ENCODE results near the gene SLC41A2.
"Not testable (repeated sequence)": the region's sequence is repeated elsewhere in the genome, so short reads cannot be mapped to it uniquely, and the experiment has no call there.

SLC41A2 gene

GRCh38 chr12:104958001-104958804 lies at the start of gene SLC41A2:
TSS of gene SLC41A2 (minus strand) at chr12:104958290. CDS start at chr12:104928527, 29,763 bp downstream.
- DNase-seq = peak; percentile 32 to 73 (median 61)

GRCh38 chr12:105001476-105001875 lies 43.4 kb upstream of the SLC41A2 start:
- DNase-seq = no peak

- DNase-seq = no peak
Measured at GRCh38 chr12:104999347-104999685, 41.2 kb upstream of the SLC41A2 start.

- no peak for DNase-seq
Measured at GRCh38 chr12:104998423-104999346, 40.6 kb upstream of the SLC41A2 start.

GRCh38 chr12:104997541-104997940 lies 39.5 kb upstream of the SLC41A2 start:
- no peak for DNase-seq

GRCh38 chr12:104994336-104994735 lies 36.2 kb upstream of the SLC41A2 start:
- no peak for DNase-seq

GRCh38 chr12:104991565-104992128 lies 33.6 kb upstream of the SLC41A2 start:
- no peak for DNase-seq

GRCh38 chr12:104990950-104991349 lies 32.9 kb upstream of the SLC41A2 start:
- DNase-seq = no peak

GRCh38 chr12:104986022-104986941 lies 28.2 kb upstream of the SLC41A2 start, which contains the start of gene NOPCHAP1:
TSS of gene NOPCHAP1 (plus strand) at chr12:104986316. CDS start at chr12:104986353, 37 bp downstream.
- peak; percentile 67 to 83 (median 75) for DNase-seq

- DNase-seq = no peak
Measured at GRCh38 chr12:104985206-104985605, 27.1 kb upstream of the SLC41A2 start.

GRCh38 chr12:104977688-104978087 lies 19.6 kb upstream of the SLC41A2 start:
- DNase-seq = not testable (repeated sequence)

GRCh38 chr12:104976703-104977102 lies 18.6 kb upstream of the SLC41A2 start:
- DNase-seq = no peak

- no peak for DNase-seq
Measured at GRCh38 chr12:104975587-104976343, 17.7 kb upstream of the SLC41A2 start.

- DNase-seq = no peak
Measured at GRCh38 chr12:104974626-104975290, 16.7 kb upstream of the SLC41A2 start.

- DNase-seq = no peak
Measured at GRCh38 chr12:104973250-104973649, 15.2 kb upstream of the SLC41A2 start.

GRCh38 chr12:104971306-104971705 lies 13.2 kb upstream of the SLC41A2 start:
- no peak for DNase-seq

GRCh38 chr12:104969343-104969742 lies 11.3 kb upstream of the SLC41A2 start:
- no peak for DNase-seq

- no peak for DNase-seq
Measured at GRCh38 chr12:104966677-104967076, 8.6 kb upstream of the SLC41A2 start.

- no peak for DNase-seq
Measured at GRCh38 chr12:104964856-104965205, 6.7 kb upstream of the SLC41A2 start.

- no peak for DNase-seq
Measured at GRCh38 chr12:104964167-104964855, 6.2 kb upstream of the SLC41A2 start.
